Neural progenitor cell (in vitro differentiated cells): ENCODE measurements around the gene HIBADH. TPM values are rescaled to one million over a fixed set of nuclear protein-coding genes. Genes with fewer than 3 reads are reported as not detected.

ENCODE experiments used
- DNase-seq: peaks from one replicate; pipeline ENCODE4 v3.0.0-alpha.2; 2016; ENCODE audit warnings: low spot score
- H2AFZ ChIP-seq: fragments of 200-600 bp; sonication (generic); replicated peaks from 2 replicates; pipeline ENCODE4 v1.6.1; 2016; ENCODE audit warnings: antibody characterized with exemption
- H3F3A ChIP-seq: fragments of 200-600 bp; sonication (generic); 2 replicates; pipeline ENCODE4 v1.6.1; 2016; ENCODE audit warnings: antibody characterized with exemption, low read depth
- H3K27ac ChIP-seq: fragments of 200-600 bp; sonication (generic); 2 replicates; pipeline ENCODE4 v1.5.1; 2016; ENCODE audit warnings: mild to moderate bottlenecking
- H3K27me3 ChIP-seq: fragments of 200-600 bp; sonication (generic); 2 replicates; pipeline ENCODE4 v1.6.1; 2016; ENCODE audit warnings: mild to moderate bottlenecking, moderate library complexity
- H3K36me3 ChIP-seq: fragments of 200-600 bp; sonication (generic); 2 replicates; pipeline ENCODE4 v1.5.1; 2016
- H3K4me1 ChIP-seq: fragments of 200-600 bp; sonication (generic); 2 replicates; pipeline ENCODE4 v1.6.1; 2016; ENCODE audit warnings: mixed run types
- H3K4me2 ChIP-seq: fragments of 200-600 bp; sonication (generic); 2 replicates; pipeline ENCODE4 v1.6.1; 2016
- H3K4me3 ChIP-seq: fragments of 200-600 bp; sonication (generic); 2 replicates; pipeline ENCODE4 v1.5.1; 2016
- H3K79me2 ChIP-seq: fragments of 200-600 bp; sonication (generic); 2 replicates; pipeline ENCODE4 v1.6.1; 2016; ENCODE audit warnings: low read depth
- H3K9ac ChIP-seq: fragments of 200-600 bp; sonication (generic); 2 replicates; pipeline ENCODE4 v1.6.1; 2016
- H3K9me3 ChIP-seq: fragments of 200-600 bp; sonication (generic); 2 replicates; pipeline ENCODE4 v1.5.1; 2016; ENCODE audit warnings: low read depth
- H4K20me1 ChIP-seq: fragments of 200-600 bp; sonication (generic); 2 replicates; pipeline ENCODE4 v1.6.1; 2016; ENCODE audit warnings: low read depth
- H3K27ac Mint-ChIP-seq: 3 replicates; pipeline ENCODE4 v1.8.0; 2021; ENCODE audit warnings: mixed read lengths
- H3K27me3 Mint-ChIP-seq: 2 replicates; pipeline ENCODE4 v1.8.0; 2022; ENCODE audit warnings: low read depth, mild to moderate bottlenecking, inconsistent platforms, moderate library complexity, mixed read lengths; ENCODE audit not compliant: insufficient read depth
- H3K36me3 Mint-ChIP-seq: 3 replicates; pipeline ENCODE4 v1.8.0; 2021; ENCODE audit warnings: mixed read lengths
- H3K4me1 Mint-ChIP-seq: 3 replicates; pipeline ENCODE4 v1.8.0; 2021; ENCODE audit warnings: mixed read lengths
- H3K4me3 Mint-ChIP-seq: 3 replicates; pipeline ENCODE4 v1.8.0; 2021; ENCODE audit warnings: mild to moderate bottlenecking, moderate library complexity, mixed read lengths
- H3K9me3 Mint-ChIP-seq: 3 replicates; pipeline ENCODE4 v1.8.0; 2020; ENCODE audit warnings: mixed read lengths
- EZH2 ChIP-seq: fragments of 200-600 bp; sonication (generic); IDR thresholded peaks from 2 replicates; pipeline ENCODE4 v1.6.1; 2017; ENCODE audit warnings: antibody characterized with exemption, mild to moderate bottlenecking, moderate library complexity
- EZH2phosphoT487 ChIP-seq: fragments of 200-600 bp; sonication (generic); IDR thresholded peaks from 2 replicates; pipeline ENCODE4 v1.6.1; 2017; ENCODE audit warnings: antibody characterized with exemption
- total RNA-seq: library from RNA; depleted of rRNA; stranded (reverse); fragments of >200 nt; gene quantifications from 2 replicates; pipeline ENCODE4 v1.2.3, GENCODE V29; 2015; ENCODE audit warnings: low replicate concordance
- TF ChIP-seq, protein P1 (sequence below): fragments of 200-600 bp; sonication (generic); IDR thresholded peaks from 2 replicates; pipeline ENCODE4 v1.5.1; 2017; ENCODE audit warnings: antibody characterized with exemption, mild to moderate bottlenecking

HIBADH gene
- total RNA-seq, 1 donor from 2014 or later, result 88.6 TPM

DNA sequence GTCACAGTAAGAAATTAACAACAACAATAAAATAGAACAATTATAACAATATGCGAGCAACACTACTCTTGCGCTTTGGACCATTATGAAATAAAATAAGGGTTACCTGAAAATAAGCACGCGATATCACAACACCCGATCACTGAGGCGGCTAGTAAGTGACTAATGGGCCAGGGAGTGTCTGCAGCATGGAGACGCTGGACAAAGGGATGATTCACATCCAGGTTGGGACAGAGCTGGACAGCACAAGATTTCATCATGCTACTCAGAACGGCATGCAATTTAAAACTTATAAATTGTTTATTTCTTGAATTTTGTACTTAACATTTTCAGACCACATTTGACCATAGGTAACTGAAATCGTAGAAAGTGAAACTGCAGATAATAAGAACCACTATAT lies 15.6 kb downstream of the HIBADH start:
- Histone ChIP-seq H3K27ac (no peak overlapping the region), H3K9ac (no peak overlapping the region), H3K79me2 (peaks cover 25% of the 10 kb centered on the region), H4K20me1 (peaks cover 13% of the 10 kb centered on the region), H3K36me3 (peaks cover 4% of the 10 kb centered on the region), H3F3A (peaks cover 6% of the 10 kb centered on the region), H3K4me1 (peaks cover 19% of the 10 kb centered on the region), H3K4me2 (no peak overlapping the region), H3K4me3 (no peak overlapping the region), H2AFZ (no peak overlapping the region), H3K27me3 (no peaks in the 10 kb centered on the region), H3K9me3 (no peaks in the 10 kb centered on the region)
- H3K4me3 Mint-ChIP-seq, result no peak overlapping the region
- TF ChIP-seq, protein P1, sequence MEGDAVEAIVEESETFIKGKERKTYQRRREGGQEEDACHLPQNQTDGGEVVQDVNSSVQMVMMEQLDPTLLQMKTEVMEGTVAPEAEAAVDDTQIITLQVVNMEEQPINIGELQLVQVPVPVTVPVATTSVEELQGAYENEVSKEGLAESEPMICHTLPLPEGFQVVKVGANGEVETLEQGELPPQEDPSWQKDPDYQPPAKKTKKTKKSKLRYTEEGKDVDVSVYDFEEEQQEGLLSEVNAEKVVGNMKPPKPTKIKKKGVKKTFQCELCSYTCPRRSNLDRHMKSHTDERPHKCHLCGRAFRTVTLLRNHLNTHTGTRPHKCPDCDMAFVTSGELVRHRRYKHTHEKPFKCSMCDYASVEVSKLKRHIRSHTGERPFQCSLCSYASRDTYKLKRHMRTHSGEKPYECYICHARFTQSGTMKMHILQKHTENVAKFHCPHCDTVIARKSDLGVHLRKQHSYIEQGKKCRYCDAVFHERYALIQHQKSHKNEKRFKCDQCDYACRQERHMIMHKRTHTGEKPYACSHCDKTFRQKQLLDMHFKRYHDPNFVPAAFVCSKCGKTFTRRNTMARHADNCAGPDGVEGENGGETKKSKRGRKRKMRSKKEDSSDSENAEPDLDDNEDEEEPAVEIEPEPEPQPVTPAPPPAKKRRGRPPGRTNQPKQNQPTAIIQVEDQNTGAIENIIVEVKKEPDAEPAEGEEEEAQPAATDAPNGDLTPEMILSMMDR, result no peak
- no peak for TF ChIP-seq EZH2phosphoT487
- TF ChIP-seq EZH2, result no peak
- no peak overlapping the region for H3K27ac Mint-ChIP-seq
- H3K9me3 Mint-ChIP-seq, result no peaks in the 10 kb centered on the region
- no peak for DNase-seq
- peaks cover 12% of the 10 kb centered on the region for H3K4me1 Mint-ChIP-seq
- H3K27me3 Mint-ChIP-seq, result no peaks in the 10 kb centered on the region
- H3K36me3 Mint-ChIP-seq, result peaks cover 28% of the 10 kb centered on the region

DNA sequence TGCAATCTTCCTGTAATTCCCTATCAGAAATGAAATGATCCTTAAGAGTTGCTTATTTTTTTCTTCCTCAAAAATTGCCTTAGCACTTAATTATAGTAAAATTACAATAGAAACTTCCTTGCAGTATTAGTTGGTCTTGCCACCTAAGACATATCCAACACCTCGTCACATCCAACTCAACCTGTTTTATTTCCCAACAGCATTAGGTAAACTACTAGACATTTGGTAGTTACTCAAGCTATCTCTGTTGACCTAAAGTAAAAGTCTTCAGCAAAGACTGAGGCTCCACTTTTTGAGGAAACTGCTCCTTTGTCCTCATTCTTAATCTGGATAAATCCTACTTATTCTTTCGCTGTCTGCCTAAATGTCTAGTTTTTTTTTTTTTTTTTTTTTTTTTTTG lies 20.4 kb downstream of the HIBADH start:
- Histone ChIP-seq H3K36me3 (no peaks in the 10 kb centered on the region), H3K79me2 (peaks cover 39% of the 10 kb centered on the region), H3K9ac (no peak overlapping the region), H3K4me3 (no peak overlapping the region), H3F3A (peaks cover 13% of the 10 kb centered on the region), H4K20me1 (no peaks in the 10 kb centered on the region), H3K4me2 (no peak overlapping the region), H3K27me3 (no peaks in the 10 kb centered on the region), H3K9me3 (no peaks in the 10 kb centered on the region), H3K27ac (no peak overlapping the region), H3K4me1 (peaks cover 33% of the 10 kb centered on the region), H2AFZ (no peak overlapping the region)
- DNase-seq, result no peak
- Mint-ChIP-seq H3K4me1 (no peaks in the 10 kb centered on the region), H3K4me3 (no peak overlapping the region), H3K27me3 (no peaks in the 10 kb centered on the region), H3K9me3 (no peaks in the 10 kb centered on the region), H3K27ac (no peak overlapping the region), H3K36me3 (peaks cover 34% of the 10 kb centered on the region)
- TF ChIP-seq EZH2, result no peak
- TF ChIP-seq EZH2phosphoT487, result no peak
- TF ChIP-seq, protein P1, result no peak

DNA sequence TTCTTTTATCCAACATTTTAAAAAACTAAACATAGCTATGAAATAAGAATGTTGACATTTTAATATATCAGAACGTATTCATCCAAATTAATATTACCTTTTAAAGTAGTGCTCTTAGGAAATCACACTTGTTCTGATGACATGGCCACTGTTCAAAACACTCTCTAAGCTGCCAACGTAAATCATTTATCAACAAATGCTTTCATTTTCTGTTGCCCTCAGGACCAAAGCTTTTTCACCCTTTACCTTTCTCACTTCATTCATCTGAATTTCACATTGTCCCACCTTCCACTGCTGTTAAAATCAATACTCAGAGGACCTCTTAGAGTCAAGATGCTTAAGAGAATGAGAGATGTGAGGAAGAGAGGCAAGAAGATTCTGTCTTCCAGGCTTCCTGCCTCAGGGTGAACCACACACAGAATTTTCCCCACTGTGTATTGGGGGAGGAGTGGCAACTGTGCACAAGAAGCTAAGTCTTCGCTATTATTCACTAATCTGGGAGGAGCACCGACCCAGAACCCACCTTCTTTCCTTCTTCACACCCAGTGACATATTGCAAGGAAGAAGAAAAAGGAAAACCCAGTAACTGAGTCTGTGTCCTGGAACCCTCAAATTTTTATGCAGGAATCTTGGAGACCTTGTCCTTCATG lies 21.0 kb downstream of the HIBADH start:
- TF ChIP-seq EZH2 (no peak), EZH2phosphoT487 (no peak)
- TF ChIP-seq, protein P1, result no peak
- Mint-ChIP-seq H3K36me3 (peaks cover 32% of the 10 kb centered on the region), H3K27me3 (no peaks in the 10 kb centered on the region), H3K9me3 (no peaks in the 10 kb centered on the region), H3K4me3 (no peak overlapping the region), H3K27ac (no peak overlapping the region), H3K4me1 (peaks cover under 1% of the 10 kb centered on the region)
- Histone ChIP-seq H3K9me3 (no peaks in the 10 kb centered on the region), H3K4me3 (no peak overlapping the region), H4K20me1 (no peaks in the 10 kb centered on the region), H3F3A (peaks cover 18% of the 10 kb centered on the region), H3K27me3 (no peaks in the 10 kb centered on the region), H2AFZ (no peak overlapping the region), H3K4me2 (peak overlapping the region; percentile 9), H3K4me1 (peaks cover 39% of the 10 kb centered on the region), H3K9ac (no peak overlapping the region), H3K36me3 (no peaks in the 10 kb centered on the region), H3K79me2 (peaks cover 39% of the 10 kb centered on the region), H3K27ac (no peak overlapping the region)
- DNase-seq, result no peak
